NCI-H2171 treated with DMSO at 0.1 percent for 48 hours (cell line): ENCODE measurements around the gene RAPGEF4.
"Not testable (repeated sequence)": the region's sequence is repeated elsewhere in the genome, so short reads cannot be mapped to it uniquely, and the experiment has no call there.

Source experiments
- DNase-seq: peaks from one replicate; lab custom pipeline; 2025; lab: John Stamatoyannopoulos, UW

RAPGEF4 gene

GRCh38 chr2:173037245-173038120 lies 301.8 kb downstream of the RAPGEF4 start:
- DNase-seq, result no peak

DNA sequence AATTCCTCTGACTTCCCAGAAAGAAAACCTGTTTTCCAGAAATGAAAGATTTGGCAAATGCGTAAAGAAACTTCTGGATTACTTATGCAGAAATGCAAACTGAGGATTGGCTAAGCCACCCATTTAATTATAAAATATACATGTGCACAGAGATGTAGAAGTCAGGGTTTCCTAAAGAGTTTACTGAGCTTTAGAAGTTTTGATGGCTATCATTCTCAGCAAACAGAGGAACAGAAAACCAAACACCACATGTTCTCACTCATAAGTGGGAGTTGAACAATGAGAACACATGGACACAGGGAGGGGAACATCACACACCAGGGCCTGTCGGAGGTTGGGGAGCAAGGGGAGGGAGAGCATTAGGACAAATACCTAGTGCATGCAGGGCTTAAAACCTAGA lies 302.6 kb downstream of the RAPGEF4 start:
- not testable (repeated sequence) for DNase-seq

DNA sequence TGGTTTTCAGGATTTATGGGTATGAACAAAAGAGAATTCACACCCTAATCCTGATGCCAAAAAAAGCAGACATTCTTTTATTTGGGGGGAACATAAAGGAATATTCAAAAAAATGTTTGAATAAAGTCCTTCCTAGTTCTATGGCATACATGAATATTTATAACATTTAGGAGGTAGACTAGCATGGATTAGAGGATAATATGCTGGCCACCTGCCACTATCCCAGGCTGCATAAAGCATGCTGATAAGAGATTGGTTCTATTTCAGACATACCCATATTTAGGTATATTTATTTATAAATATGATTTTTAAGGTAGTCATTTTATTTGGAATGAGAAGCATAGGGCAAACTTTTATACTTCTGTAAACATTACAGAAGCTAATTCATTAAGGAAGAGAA lies 305.1 kb downstream of the RAPGEF4 start:
- no peak for DNase-seq

GRCh38 chr2:173043476-173043875 lies 307.8 kb downstream of the RAPGEF4 start:
- DNase-seq, result no peak

DNA sequence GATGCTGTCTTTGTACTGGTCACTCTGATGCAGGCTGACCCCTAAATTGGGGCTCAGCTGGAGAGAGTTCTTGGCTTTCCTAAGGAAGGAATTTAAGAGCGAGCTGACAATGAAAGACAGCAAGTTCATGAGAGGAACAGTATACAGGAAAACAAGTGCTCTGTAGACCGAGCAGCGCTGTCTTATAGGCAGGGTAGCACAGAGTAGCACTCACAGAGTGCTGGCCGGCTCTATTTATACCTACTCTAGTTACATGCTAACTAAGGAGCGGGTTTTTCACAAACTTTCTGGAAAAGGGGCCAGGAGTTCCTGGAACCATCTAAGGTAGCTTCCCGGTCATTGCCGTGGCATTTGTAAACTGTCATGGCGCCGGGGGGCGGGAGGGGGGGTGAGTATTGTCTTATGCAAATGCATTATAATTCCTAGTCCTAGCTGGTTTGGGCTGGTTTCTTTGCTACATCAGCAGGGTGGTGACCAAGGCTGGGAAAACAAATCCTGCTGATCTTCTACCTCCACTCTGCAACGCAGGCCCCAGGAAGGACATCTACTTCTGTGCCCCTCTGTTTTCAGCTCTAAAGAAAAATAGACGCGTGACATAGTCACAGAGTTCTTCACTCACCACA lies 308.4 kb downstream of the RAPGEF4 start:
- no peak for DNase-seq

DNA sequence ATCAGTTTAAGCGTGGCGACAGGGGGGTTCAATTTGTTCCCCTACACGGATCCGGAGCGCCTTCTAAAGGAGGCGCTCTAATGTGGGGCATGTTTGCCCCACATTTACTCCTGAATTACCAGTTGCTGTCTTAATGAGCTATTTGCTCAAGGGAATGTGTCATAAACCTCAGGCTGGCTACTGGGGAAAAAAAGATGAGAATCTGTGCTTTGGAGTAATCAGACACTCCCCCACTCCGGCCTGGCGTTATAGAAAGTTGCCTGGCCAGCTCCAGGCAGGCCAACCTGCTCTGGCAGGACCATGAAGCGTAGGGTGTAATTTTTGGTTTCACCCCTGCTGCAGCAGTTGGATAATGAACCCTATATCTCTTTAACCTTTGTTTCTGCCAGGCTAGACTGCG lies 309.0 kb downstream of the RAPGEF4 start:
- no peak for DNase-seq

DNA sequence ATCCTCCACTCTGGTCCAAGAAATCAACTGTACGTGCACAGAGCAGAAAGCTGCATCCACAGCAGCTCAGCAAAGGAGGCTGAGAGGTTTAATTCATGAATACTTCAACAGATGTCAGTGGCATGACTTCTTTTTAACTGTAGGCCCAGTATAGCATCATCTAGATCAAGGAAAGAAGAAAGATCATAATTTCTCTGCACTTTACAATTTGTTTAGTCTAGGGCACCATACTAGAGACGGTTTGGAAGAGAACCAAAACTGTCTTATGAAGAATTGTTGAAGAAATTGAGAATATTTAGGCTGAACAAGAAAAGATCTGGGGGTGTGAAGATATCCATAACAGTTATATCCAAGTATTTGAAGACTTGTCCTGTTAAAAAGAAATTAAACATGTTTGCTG lies 309.5 kb downstream of the RAPGEF4 start:
- no peak for DNase-seq

- no peak for DNase-seq
Observed at GRCh38 chr2:173048522-173048896, 312.9 kb downstream of the RAPGEF4 start.

- DNase-seq, result peak; percentile 89
Observed at GRCh38 chr2:173048897-173049661, 313.4 kb downstream of the RAPGEF4 start.

GRCh38 chr2:173049831-173050230 lies 314.2 kb downstream of the RAPGEF4 start:
- peak; percentile 50 for DNase-seq

DNA sequence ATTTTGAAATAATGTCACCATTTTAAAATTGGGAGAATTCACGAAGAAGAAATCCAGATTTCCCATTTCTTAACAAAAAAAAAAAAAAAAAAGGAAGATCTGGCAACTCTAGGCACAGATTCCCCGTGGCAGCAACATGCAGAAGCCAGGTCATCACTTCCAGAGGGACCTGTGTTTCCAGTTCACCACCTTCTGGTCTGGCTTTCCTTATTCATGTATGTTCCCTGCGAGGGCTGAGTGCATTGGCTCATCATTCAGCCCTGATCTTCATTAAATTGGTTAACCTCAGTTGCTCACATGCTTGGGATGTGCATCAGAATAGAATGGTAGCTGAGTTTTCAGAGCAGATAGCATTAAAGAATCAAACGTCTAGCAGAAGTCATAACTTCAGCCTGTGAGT lies 315.0 kb downstream of the RAPGEF4 start:
- DNase-seq, result peak; percentile 30

DNA sequence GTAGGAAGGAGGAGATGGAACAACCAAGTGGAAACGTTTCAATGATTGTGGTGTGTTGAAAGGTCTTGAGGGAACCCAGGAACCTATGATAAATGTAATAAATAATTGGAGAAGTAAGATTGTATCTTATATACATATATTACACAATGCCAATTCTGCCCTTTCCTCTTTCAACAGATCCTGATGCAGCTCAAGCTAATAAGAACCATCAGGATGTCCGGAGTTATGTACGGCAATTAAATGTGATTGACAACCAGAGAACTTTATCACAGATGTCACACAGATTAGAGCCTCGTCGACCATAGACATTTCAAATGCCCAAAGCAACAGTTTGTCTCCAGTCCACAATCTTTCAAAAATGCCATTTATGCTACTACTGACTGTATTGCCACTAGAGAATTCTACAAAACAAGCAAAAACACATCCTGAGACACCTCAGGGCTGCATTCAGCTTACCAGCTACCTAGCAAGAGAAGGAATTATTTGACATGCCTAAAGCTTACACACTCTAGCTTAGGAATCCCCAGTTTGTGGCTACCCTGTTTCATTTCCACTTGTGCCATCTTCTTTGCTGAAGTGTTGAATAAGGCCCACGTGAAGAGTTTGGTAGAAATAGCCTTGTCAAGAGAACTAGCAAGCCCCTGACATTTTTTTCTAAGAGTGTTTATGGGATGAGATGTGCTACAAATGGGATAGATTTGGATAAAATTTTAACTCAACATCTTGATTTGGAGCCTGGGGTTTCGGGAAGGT lies 316.0 kb downstream of the RAPGEF4 start:
- no peak for DNase-seq

GRCh38 chr2:173053043-173053699 lies 317.5 kb downstream of the RAPGEF4 start:
- no peak for DNase-seq

- DNase-seq, result no peak
Observed at GRCh38 chr2:173054466-173054865, 318.8 kb downstream of the RAPGEF4 start.

DNA sequence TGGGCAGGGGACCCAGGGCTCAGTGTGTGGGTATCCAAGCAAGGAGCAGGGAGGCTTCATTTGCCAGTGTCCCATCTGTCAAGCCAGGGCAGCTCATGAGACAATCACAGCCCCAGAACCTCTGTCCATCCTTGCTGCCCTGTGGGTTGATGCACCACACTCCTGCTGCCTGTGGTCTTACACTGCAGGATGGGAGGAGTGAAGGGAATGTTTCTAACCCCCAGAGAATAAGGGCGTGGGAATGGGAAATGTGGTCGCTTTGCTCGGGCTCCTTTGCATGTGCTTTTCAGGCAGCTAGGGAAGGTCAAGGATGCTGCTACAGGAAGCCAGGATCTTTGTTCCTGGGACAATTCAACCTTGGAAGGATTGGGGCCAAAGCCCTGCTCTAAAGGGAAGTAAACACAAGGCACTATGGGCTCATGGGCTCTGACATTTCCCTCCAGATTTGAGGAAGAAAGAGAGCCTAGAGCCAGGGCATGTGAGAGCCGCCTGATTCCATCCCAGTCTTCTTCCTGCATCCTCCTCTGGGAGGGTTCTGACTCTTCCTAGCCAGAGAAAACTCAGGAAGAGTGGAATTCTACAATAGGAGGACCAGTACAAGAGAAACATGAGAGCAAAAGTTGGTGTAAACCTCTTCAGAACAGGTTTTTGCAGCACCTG lies 321.2 kb downstream of the RAPGEF4 start:
- DNase-seq, result no peak

DNA sequence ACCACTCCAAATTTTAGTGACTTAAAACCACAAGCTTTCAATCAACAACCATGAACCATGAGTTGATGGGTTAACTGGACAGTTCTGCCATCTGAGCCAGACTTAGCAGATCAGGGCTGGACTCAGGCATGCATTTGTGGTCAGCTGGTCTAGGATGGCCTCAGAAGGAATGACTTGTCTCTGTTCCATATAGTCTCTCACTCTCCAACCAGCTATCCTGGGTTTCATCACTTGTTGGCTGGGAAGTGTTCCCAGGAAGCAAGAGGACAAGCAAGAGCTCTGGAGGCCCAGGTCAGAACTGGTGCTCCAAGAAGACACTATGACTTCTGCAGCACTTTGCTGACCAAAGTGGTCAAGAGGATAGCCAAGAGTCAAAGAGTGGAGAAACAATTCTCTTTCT lies 322.5 kb downstream of the RAPGEF4 start:
- no peak for DNase-seq

DNA sequence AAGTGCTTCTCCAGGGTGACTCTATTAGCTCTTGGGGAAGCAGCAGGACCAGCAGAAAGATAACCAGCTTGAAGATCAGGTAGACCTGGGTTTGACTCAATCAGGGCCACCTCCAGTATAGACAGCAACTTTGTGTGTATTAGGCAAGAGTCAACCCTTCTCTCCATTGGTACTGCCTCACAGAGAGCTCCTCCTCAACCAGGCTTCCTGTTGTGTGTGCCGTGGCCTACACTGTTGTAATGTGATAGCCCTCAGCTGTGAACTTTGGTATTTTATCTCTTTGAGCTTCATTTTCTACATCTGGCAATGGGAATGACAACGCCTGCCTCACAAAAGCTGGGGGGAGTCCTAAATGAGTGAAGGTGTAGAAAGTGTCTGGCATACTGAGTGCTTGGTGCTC lies 323.0 kb downstream of the RAPGEF4 start:
- DNase-seq, result peak; percentile 18

- DNase-seq, result no peak
Observed at GRCh38 chr2:173059292-173059691, 323.6 kb downstream of the RAPGEF4 start.

DNA sequence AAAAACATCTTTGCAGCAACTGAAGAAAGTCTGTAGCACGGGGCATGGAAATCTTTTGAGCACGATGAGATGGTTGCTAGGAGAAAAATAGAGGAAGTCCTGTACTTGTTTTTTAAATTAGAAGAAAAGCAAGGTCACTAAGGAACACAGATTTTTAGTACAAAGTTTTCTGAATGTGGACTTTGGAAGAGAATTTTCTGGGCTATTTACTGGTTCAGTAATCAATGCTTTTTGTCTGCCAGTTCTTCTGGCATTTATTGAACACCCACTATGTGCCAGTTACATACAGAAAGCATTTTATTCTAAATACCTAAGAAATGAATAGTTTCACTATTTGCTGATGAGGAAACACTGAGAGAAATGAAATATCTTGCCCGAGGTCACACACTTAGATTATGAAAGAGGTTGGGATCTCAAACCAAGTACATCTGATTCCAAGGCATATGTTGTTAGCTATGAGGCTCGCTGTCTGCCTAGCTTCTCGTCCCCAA lies 324.4 kb downstream of the RAPGEF4 start:
- DNase-seq, result no peak

- DNase-seq, result no peak
Observed at GRCh38 chr2:173062801-173063200, 327.2 kb downstream of the RAPGEF4 start.
